ENCODE results near the gene PAX5. TPM values are rescaled to one million over a fixed set of nuclear protein-coding genes. Genes with fewer than 3 reads are reported as not detected.

The PAX5 gene
- total RNA-seq, 1 experiment from 2014 or later: 6.6 TPM

- TF ChIP-seq ATF2 (CRISPR knock-in tag; IDR thresholded peaks at IDR 0.05; ENCODE audit: borderline replicate concordance, low read depth) (peak; percentile 96), PRRX2 (CRISPR knock-in tag; IDR thresholded peaks at IDR 0.05) (no peak), JAZF1 (CRISPR knock-in tag; IDR thresholded peaks at IDR 0.05) (no peak), NFATC4 (CRISPR knock-in tag; IDR thresholded peaks at IDR 0.05) (no peak), FOXJ3 (CRISPR knock-in tag; IDR thresholded peaks at IDR 0.05; ENCODE audit: borderline replicate concordance) (peak; percentile 95), MXD4 (CRISPR knock-in tag; IDR thresholded peaks at IDR 0.05; ENCODE audit: borderline replicate concordance) (no peak; the same call in 1 of the 2 replicates), ZNF121 (CRISPR knock-in tag; IDR thresholded peaks at IDR 0.05) (peak; percentile 68), NFE2L1 (CRISPR knock-in tag; IDR thresholded peaks at IDR 0.05) (peak; percentile 99), ZNF423 (CRISPR knock-in tag; IDR thresholded peaks at IDR 0.05) (no peak), ERG (CRISPR knock-in tag; IDR thresholded peaks at IDR 0.05) (no peak), ARID4B (CRISPR knock-in tag; IDR thresholded peaks at IDR 0.05; ENCODE audit: borderline replicate concordance) (peak; percentile 99), ETV6 (CRISPR knock-in tag; IDR thresholded peaks at IDR 0.05) (peak; percentile 98), ZNF138 (CRISPR knock-in tag; conservative IDR thresholded peaks at IDR 0.05) (peak; percentile 99), TP53 (CRISPR knock-in tag; IDR thresholded peaks at IDR 0.05) (peak; percentile 99), KAT7 (CRISPR knock-in tag; IDR thresholded peaks at IDR 0.05; ENCODE audit: borderline replicate concordance) (0 out of 2 replicates have a peak, but pooled peaks have one; percentile 86), TEAD1 (CRISPR knock-in tag; IDR thresholded peaks at IDR 0.05) (peak; percentile 100), E2F4 (CRISPR knock-in tag; IDR thresholded peaks at IDR 0.05; ENCODE audit: borderline replicate concordance, low read depth) (peak; percentile 96), AR (CRISPR knock-in tag; IDR thresholded peaks at IDR 0.05) (no peak), ESRRA (CRISPR knock-in tag; IDR thresholded peaks at IDR 0.05; ENCODE audit: borderline replicate concordance) (peak; percentile 98), JUN (CRISPR knock-in tag; IDR thresholded peaks at IDR 0.05) (peak; percentile 99)
- TF ChIP-seq, protein P1, sequence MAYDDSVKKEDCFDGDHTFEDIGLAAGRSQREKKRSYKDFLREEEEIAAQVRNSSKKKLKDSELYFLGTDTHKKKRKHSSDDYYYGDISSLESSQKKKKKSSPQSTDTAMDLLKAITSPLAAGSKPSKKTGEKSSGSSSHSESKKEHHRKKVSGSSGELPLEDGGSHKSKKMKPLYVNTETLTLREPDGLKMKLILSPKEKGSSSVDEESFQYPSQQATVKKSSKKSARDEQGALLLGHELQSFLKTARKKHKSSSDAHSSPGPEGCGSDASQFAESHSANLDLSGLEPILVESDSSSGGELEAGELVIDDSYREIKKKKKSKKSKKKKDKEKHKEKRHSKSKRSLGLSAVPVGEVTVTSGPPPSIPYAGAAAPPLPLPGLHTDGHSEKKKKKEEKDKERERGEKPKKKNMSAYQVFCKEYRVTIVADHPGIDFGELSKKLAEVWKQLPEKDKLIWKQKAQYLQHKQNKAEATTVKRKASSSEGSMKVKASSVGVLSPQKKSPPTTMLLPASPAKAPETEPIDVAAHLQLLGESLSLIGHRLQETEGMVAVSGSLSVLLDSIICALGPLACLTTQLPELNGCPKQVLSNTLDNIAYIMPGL (CRISPR knock-in tag; IDR thresholded peaks at IDR 0.05): peak; percentile 96
- TF ChIP-seq, protein P2, sequence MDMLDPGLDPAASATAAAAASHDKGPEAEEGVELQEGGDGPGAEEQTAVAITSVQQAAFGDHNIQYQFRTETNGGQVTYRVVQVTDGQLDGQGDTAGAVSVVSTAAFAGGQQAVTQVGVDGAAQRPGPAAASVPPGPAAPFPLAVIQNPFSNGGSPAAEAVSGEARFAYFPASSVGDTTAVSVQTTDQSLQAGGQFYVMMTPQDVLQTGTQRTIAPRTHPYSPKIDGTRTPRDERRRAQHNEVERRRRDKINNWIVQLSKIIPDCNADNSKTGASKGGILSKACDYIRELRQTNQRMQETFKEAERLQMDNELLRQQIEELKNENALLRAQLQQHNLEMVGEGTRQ (CRISPR knock-in tag; IDR thresholded peaks at IDR 0.05): peak; percentile 84
- TF ChIP-seq, protein P3, sequence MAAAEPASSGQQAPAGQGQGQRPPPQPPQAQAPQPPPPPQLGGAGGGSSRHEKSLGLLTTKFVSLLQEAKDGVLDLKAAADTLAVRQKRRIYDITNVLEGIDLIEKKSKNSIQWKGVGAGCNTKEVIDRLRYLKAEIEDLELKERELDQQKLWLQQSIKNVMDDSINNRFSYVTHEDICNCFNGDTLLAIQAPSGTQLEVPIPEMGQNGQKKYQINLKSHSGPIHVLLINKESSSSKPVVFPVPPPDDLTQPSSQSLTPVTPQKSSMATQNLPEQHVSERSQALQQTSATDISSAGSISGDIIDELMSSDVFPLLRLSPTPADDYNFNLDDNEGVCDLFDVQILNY (CRISPR knock-in tag; IDR thresholded peaks at IDR 0.05): peak; percentile 98
Measured at GRCh38 chr9:37079370-37080164, 45.5 kb upstream of the PAX5 start (continued).

Data from WTC11 (cell line).